HFFc6 (cell line): ENCODE measurements around the gene USO1. TPM values are rescaled to one million over a fixed set of nuclear protein-coding genes. Genes with fewer than 3 reads are reported as not detected.
A peak's percentile ranks its signal among the peaks of the same experiment; 100 is the strongest.

ENCODE experiments used
- DNase-seq: peaks from one replicate; pipeline ENCODE4 v3.0.0-alpha.2; 2018
- H3K27ac Mint-ChIP-seq: 2 replicates; pipeline ENCODE4 v1.8.0; 2020; ENCODE audit warnings: mild to moderate bottlenecking, mixed read lengths
- H3K27me3 Mint-ChIP-seq: 2 replicates; pipeline ENCODE4 v1.8.0; 2021; ENCODE audit warnings: mild to moderate bottlenecking, moderate library complexity, mixed read lengths; ENCODE audit not compliant: insufficient read depth
- H3K36me3 Mint-ChIP-seq: 2 replicates; pipeline ENCODE4 v1.8.0; 2021; ENCODE audit warnings: low read depth, mixed read lengths
- H3K4me1 Mint-ChIP-seq: 2 replicates; pipeline ENCODE4 v1.8.0; 2020; ENCODE audit warnings: low read depth, mixed read lengths
- H3K4me3 Mint-ChIP-seq: 2 replicates; pipeline ENCODE4 v1.8.0; 2020; ENCODE audit warnings: mild to moderate bottlenecking, moderate library complexity, mixed read lengths
- H3K9me3 Mint-ChIP-seq: 2 replicates; pipeline ENCODE4 v1.8.0; 2020; ENCODE audit warnings: mild to moderate bottlenecking, mixed read lengths
- total RNA-seq, 6 experiments: library from RNA; stranded (reverse); fragmentation: NEBNext Ultra II Directional; extraction: Animal tissue kit (Norgen Biotek cat#: 25700); gene quantifications; 2 replicates in 1 of 6; 3 replicates in 5 of 6; pipeline ENCODE4 v1.2.3, GENCODE V29; 2021
- TF ChIP-seq, protein P1 (sequence below): fragments of 200-600 bp; sonication (generic); IDR thresholded peaks from 2 replicates; pipeline ENCODE4 v1.5.0; 2021; ENCODE audit warnings: antibody characterized with exemption, mild to moderate bottlenecking

Gene USO1
- total RNA-seq, 6 experiments from 2014 or later, result 86.4 to 108 (median 95.1) TPM

GRCh38 chr4:75830906-75831305 is 106.5 kb downstream of the USO1 start:
- Mint-ChIP-seq H3K4me1 (0 out of 2 replicates have a peak, but pooled peaks cover 8% of the 10 kb centered on the region), H3K9me3 (peaks cover 10% of the 10 kb centered on the region), H3K4me3 (no peak overlapping the region), H3K27me3 (no peaks in the 10 kb centered on the region), H3K36me3 (peaks cover 11% of the 10 kb centered on the region; the same call in 1 of the 2 replicates), H3K27ac (no peak overlapping the region)
- DNase-seq, result no peak
- TF ChIP-seq, protein P1, sequence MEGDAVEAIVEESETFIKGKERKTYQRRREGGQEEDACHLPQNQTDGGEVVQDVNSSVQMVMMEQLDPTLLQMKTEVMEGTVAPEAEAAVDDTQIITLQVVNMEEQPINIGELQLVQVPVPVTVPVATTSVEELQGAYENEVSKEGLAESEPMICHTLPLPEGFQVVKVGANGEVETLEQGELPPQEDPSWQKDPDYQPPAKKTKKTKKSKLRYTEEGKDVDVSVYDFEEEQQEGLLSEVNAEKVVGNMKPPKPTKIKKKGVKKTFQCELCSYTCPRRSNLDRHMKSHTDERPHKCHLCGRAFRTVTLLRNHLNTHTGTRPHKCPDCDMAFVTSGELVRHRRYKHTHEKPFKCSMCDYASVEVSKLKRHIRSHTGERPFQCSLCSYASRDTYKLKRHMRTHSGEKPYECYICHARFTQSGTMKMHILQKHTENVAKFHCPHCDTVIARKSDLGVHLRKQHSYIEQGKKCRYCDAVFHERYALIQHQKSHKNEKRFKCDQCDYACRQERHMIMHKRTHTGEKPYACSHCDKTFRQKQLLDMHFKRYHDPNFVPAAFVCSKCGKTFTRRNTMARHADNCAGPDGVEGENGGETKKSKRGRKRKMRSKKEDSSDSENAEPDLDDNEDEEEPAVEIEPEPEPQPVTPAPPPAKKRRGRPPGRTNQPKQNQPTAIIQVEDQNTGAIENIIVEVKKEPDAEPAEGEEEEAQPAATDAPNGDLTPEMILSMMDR, result no peak

DNA sequence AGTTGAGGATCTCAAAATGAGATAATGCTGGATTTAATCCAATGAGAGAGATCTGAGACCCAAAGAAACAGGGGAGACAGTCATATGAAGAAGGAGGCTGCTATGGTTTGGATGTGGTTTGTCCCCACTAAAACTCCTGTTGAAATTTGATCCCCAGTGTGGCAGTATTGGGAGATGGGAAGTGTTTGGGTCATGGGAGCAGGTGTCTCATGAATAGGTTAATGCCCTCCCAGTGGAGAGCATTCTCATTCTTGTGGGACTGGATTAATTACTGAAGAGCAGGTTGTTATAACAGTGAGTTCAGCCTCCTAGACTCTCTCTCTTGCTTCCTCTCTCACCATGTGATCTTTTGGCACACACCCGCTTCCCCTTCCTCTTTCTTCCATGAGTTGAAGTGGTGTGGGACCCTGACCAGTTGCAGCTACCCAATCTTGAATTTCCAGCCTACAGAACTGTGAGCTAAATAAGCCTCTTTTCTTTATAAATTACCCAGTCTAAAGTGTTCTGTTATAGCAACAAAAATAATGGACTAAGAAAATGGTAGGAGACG is 107.6 kb downstream of the USO1 start:
- TF ChIP-seq, protein P1, result no peak
- DNase-seq, result no peak
- Mint-ChIP-seq H3K27ac (no peak overlapping the region), H3K36me3 (peaks cover 11% of the 10 kb centered on the region; the same call in 1 of the 2 replicates), H3K9me3 (peaks cover 10% of the 10 kb centered on the region), H3K27me3 (no peaks in the 10 kb centered on the region), H3K4me1 (0 out of 2 replicates have a peak, but pooled peaks cover 8% of the 10 kb centered on the region), H3K4me3 (no peak overlapping the region)

DNA sequence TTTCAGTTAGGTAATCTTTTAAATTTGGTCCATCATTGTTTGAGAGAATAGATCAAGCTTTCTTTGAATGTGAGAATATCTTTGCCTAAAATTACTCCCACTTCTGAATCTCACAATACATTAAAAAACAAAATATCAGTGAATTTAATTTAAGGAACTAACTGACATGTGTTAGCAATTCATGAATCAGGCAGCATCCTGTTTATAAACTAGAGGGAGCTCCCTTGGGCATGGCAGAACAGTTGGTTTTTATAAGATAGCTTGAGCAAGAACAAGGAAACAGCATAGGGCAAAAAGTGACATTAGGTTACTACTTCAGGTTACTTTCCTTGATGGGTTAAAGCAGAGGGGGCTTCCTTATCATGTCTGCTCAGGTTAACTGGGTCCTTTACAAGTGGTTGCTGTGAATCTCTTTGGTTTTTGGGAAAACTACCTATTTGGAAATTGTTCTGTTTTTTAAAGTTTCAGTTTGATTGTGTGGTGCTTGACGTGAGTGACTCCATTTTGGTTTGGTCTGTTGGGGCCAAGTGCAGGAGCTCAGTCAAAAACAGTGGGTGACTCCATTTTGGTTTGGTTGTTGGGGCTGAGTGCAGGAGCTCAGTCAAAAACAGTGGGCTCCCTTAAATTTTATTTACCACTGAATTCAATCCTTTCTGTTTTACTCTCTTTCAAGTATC is 109.9 kb downstream of the USO1 start:
- no peak overlapping the region for H3K4me3 Mint-ChIP-seq
- H3K4me1 Mint-ChIP-seq, result peaks cover 14% of the 10 kb centered on the region
- TF ChIP-seq, protein P1, result no peak
- H3K9me3 Mint-ChIP-seq, result peaks cover 10% of the 10 kb centered on the region
- peaks cover 11% of the 10 kb centered on the region; the same call in 1 of the 2 replicates for H3K36me3 Mint-ChIP-seq
- H3K27ac Mint-ChIP-seq, result no peak overlapping the region
- no peak for DNase-seq
- no peaks in the 10 kb centered on the region for H3K27me3 Mint-ChIP-seq

DNA sequence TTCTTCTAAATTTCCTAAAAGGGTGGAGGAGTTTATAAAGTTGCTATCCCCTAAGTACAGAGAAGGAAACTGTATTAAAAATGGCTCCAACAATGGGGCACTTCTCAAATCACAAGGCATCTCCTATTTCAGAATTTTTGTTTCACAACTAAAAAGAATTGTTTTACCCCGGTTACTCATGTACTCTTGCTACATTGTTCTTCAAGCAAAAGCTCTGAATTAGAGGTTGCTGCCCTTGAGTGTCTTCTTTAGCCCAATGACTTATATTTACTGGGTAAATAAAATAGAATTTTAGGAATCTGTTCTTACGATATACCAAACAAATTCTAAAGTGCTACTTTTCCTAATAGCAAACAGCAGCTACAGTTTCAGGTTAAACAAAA is 110.4 kb downstream of the USO1 start:
- Mint-ChIP-seq H3K4me1 (peaks cover 18% of the 10 kb centered on the region), H3K4me3 (no peak overlapping the region), H3K27ac (no peak overlapping the region), H3K9me3 (peaks cover 10% of the 10 kb centered on the region), H3K27me3 (no peaks in the 10 kb centered on the region), H3K36me3 (peaks cover 11% of the 10 kb centered on the region; the same call in 1 of the 2 replicates)
- no peak for DNase-seq
- TF ChIP-seq, protein P1, result no peak

GRCh38 chr4:75841641-75842520 is 117.5 kb downstream of the USO1 start:
- Mint-ChIP-seq H3K4me3 (no peak overlapping the region), H3K36me3 (no peaks in the 10 kb centered on the region), H3K27me3 (peaks cover 1% of the 10 kb centered on the region; the same call in 1 of the 2 replicates), H3K9me3 (no peaks in the 10 kb centered on the region), H3K27ac (peak overlapping the region; percentile 40; the same call in 1 of the 2 replicates), H3K4me1 (peaks cover 49% of the 10 kb centered on the region)
- no peak for DNase-seq
- TF ChIP-seq, protein P1, result no peak
